GM18499 (cell line): ENCODE results near the gene ALDH1A1.

ENCODE experiments used
- ATAC-seq: cut with Tn5 transposase; IDR thresholded peaks from one replicate; pipeline ENCODE4 v1.9.1; 2021; ENCODE audit warnings: moderate number of reproducible peaks; ENCODE audit not compliant: insufficient read depth, unreplicated experiment

The ALDH1A1 gene

GRCh38 chr9:72980183-72980582 is 27.3 kb upstream of the ALDH1A1 start:
- no peak for ATAC-seq

GRCh38 chr9:72979405-72980100 is 26.7 kb upstream of the ALDH1A1 start:
- ATAC-seq = no peak

- ATAC-seq = no peak
Observed at GRCh38 chr9:72978744-72979143, 25.9 kb upstream of the ALDH1A1 start.

- no peak for ATAC-seq
Observed at GRCh38 chr9:72977670-72978069, 24.8 kb upstream of the ALDH1A1 start.

- no peak for ATAC-seq
Observed at GRCh38 chr9:72974501-72974900, 21.6 kb upstream of the ALDH1A1 start.

- no peak for ATAC-seq
Observed at GRCh38 chr9:72972636-72973035, 19.8 kb upstream of the ALDH1A1 start.

- no peak for ATAC-seq
Observed at GRCh38 chr9:72971411-72971810, 18.6 kb upstream of the ALDH1A1 start.

- no peak for ATAC-seq
Observed at GRCh38 chr9:72960446-72960845, 7.6 kb upstream of the ALDH1A1 start.

GRCh38 chr9:72958485-72959281 is 5.8 kb upstream of the ALDH1A1 start:
- ATAC-seq = no peak

GRCh38 chr9:72955571-72955970 is 2.7 kb upstream of the ALDH1A1 start:
- no peak for ATAC-seq

- ATAC-seq = no peak
Observed at GRCh38 chr9:72955126-72955455, 2.2 kb upstream of the ALDH1A1 start.

- ATAC-seq = no peak
Observed at GRCh38 chr9:72954431-72955125, 1.7 kb upstream of the ALDH1A1 start.

GRCh38 chr9:72952381-72952690 is 517 bp downstream of the ALDH1A1 start:
- no peak for ATAC-seq

- no peak for ATAC-seq
Observed at GRCh38 chr9:72951520-72952380, 1.1 kb downstream of the ALDH1A1 start.

GRCh38 chr9:72950875-72951442 is 1.9 kb downstream of the ALDH1A1 start:
- ATAC-seq = no peak

GRCh38 chr9:72949918-72950325 is 2.9 kb downstream of the ALDH1A1 start:
- no peak for ATAC-seq

- no peak for ATAC-seq
Observed at GRCh38 chr9:72949244-72949582, 3.6 kb downstream of the ALDH1A1 start.

GRCh38 chr9:72948575-72949243 is 4.1 kb downstream of the ALDH1A1 start:
- no peak for ATAC-seq

- no peak for ATAC-seq
Observed at GRCh38 chr9:72947984-72948465, 4.8 kb downstream of the ALDH1A1 start.

- ATAC-seq = no peak
Observed at GRCh38 chr9:72946821-72947220, 6.0 kb downstream of the ALDH1A1 start.
